CD14-positive monocyte (primary cell): ENCODE results near the gene UNK. TPM values are rescaled to one million over a fixed set of nuclear protein-coding genes. Genes with fewer than 3 reads are reported as not detected.

Experiments
- DNase-seq, 3 donors: peaks; one replicate each; pipeline ENCODE4 v3.0.0-alpha.2; 2011 to 2022
- H2AFZ ChIP-seq: 2 replicates; pipeline ENCODE4 v1.6.0; 2012; ENCODE audit warnings: mild to moderate bottlenecking, low read depth, low read length, inconsistent platforms; ENCODE audit not compliant: insufficient read depth, poor library complexity, severe bottlenecking
- H3K27ac ChIP-seq, 2 donors: 1 replicate in 1 of 2; 2 replicates in 1 of 2; pipeline ENCODE4 v1.5.1; 2012 to 2013; ENCODE audit warnings: low read length in 2 of 2, control low read depth in 1 of 2, inconsistent platforms in 1 of 2, low read depth in 1 of 2, mild to moderate bottlenecking in 1 of 2
- H3K27me3 ChIP-seq, 2 donors: one replicate each; pipeline versions ENCODE4 v1.6.0 to v1.6.1; 2011 to 2013; ENCODE audit warnings: low read length in 2 of 2; ENCODE audit not compliant: control insufficient read depth in 2 of 2, insufficient read depth in 2 of 2
- H3K36me3 ChIP-seq, 2 donors: replicated peaks in 1 of 2; 1 replicate in 1 of 2; 2 replicates in 1 of 2; pipeline versions ENCODE4 v1.5.1 to v1.6.1; 2012 to 2013; ENCODE audit warnings: low read length in 2 of 2, control low read depth in 1 of 2, inconsistent platforms in 1 of 2, mild to moderate bottlenecking in 1 of 2; ENCODE audit not compliant: insufficient read depth in 2 of 2, control insufficient read depth in 1 of 2
- H3K4me1 ChIP-seq, 2 donors: 1 replicate in 1 of 2; 2 replicates in 1 of 2; pipeline versions ENCODE4 v1.5.1 to v1.6.1; 2012 to 2013; ENCODE audit warnings: low read length in 2 of 2, control low read depth in 1 of 2, inconsistent platforms in 1 of 2, mild to moderate bottlenecking in 1 of 2, moderate library complexity in 1 of 2; ENCODE audit not compliant: insufficient read depth in 2 of 2, control insufficient read depth in 1 of 2
- H3K4me2 ChIP-seq: replicated peaks from 2 replicates; pipeline ENCODE3; 2012; ENCODE audit warnings: low read length, moderate library complexity, mild to moderate bottlenecking; ENCODE audit not compliant: poor library complexity, severe bottlenecking; ENCODE audit errors: extremely low read depth
- H3K4me3 ChIP-seq, 3 experiments: fragments of 200-600 bp in 1 of 3; sonication (generic) in 1 of 3; replicated peaks in 1 of 3; 1 replicate in 2 of 3; 2 replicates in 1 of 3; pipeline ENCODE4 v1.5.1; 2011 to 2013; ENCODE audit warnings: low read length in 3 of 3, mild to moderate bottlenecking in 3 of 3, control low read depth in 2 of 3, low read depth in 2 of 3, inconsistent platforms in 1 of 3, moderate library complexity in 1 of 3
- H3K79me2 ChIP-seq: 2 replicates; pipeline ENCODE4 v1.6.0; 2012; ENCODE audit warnings: mild to moderate bottlenecking, control low read depth, inconsistent platforms, low read length, moderate library complexity; ENCODE audit not compliant: insufficient read depth
- H3K9ac ChIP-seq: 2 replicates; pipeline ENCODE4 v1.6.0; 2017; ENCODE audit warnings: low read length, mild to moderate bottlenecking; ENCODE audit not compliant: insufficient read depth, poor library complexity, severe bottlenecking
- H3K9me3 ChIP-seq, 2 donors: replicated peaks in 1 of 2; 1 replicate in 1 of 2; 2 replicates in 1 of 2; pipeline versions ENCODE4 v1.5.1 to v1.6.1; 2012 to 2013; ENCODE audit warnings: low read length in 2 of 2, control low read depth in 1 of 2; ENCODE audit not compliant: control insufficient read depth in 1 of 2, insufficient read depth in 1 of 2
- H4K20me1 ChIP-seq: 2 replicates; pipeline ENCODE4 v1.6.0; 2012; ENCODE audit warnings: mild to moderate bottlenecking, low read length, control low read depth, moderate library complexity; ENCODE audit not compliant: insufficient read depth
- H3K27ac Mint-ChIP-seq, 7 donors: one replicate each; pipeline ENCODE4 v1.8.0; 2020; ENCODE audit warnings: mild to moderate bottlenecking in 7 of 7, mixed read lengths in 7 of 7, moderate library complexity in 6 of 7, inconsistent platforms in 2 of 7
- H3K27me3 Mint-ChIP-seq, 3 donors: one replicate each; pipeline ENCODE4 v1.8.0; 2021 to 2022; ENCODE audit warnings: low read depth in 3 of 3, mild to moderate bottlenecking in 3 of 3, mixed read lengths in 3 of 3, moderate library complexity in 3 of 3, inconsistent platforms in 1 of 3
- H3K36me3 Mint-ChIP-seq, 2 donors: one replicate each; pipeline ENCODE4 v1.8.0; 2020; ENCODE audit warnings: mixed read lengths in 2 of 2, inconsistent platforms in 1 of 2, mild to moderate bottlenecking in 1 of 2
- H3K4me1 Mint-ChIP-seq: one replicate; pipeline ENCODE4 v1.8.0; 2020; ENCODE audit warnings: mild to moderate bottlenecking, mixed read lengths
- H3K4me3 Mint-ChIP-seq, 2 donors: one replicate each; pipeline ENCODE4 v1.8.0; 2020; ENCODE audit warnings: mild to moderate bottlenecking in 2 of 2, mixed read lengths in 2 of 2, moderate library complexity in 1 of 2
- H3K9me3 Mint-ChIP-seq, 7 donors: one replicate each; pipeline ENCODE4 v1.8.0; 2020 to 2022; ENCODE audit warnings: mixed read lengths in 7 of 7, mild to moderate bottlenecking in 6 of 7, moderate library complexity in 6 of 7, inconsistent platforms in 2 of 7
- CTCF ChIP-seq: fragments of 200-600 bp; IDR thresholded peaks from one replicate; pipeline ENCODE4 v1.8.0; 2022; ENCODE audit warnings: antibody characterized with exemption, mild to moderate bottlenecking
- WGBS: methylation state at CpG from one replicate; pipeline ENCODE4 v1.1.5; 2013; ENCODE audit warnings: missing lambda C conversion rate; ENCODE audit not compliant: insufficient coverage; 5-methylcytosine and 5-hydroxymethylcytosine counted together
- intact Hi-C, 2 donors: fragments of 100-400 bp; cut with micrococcal nuclease; formaldehyde crosslinking; loops; one replicate each; pipeline versions ENCODE4 v1.15.0 to v1.15.1; 2023
- polyA plus RNA-seq, 3 donors: library from polyadenylated mRNA; depleted of rRNA in 1 of 3; unstranded in 2 of 3; stranded (reverse) in 1 of 3; fragments of 300-500 nt in 2 of 3; fragments of >200 nt in 1 of 3; fragmentation: Illumina TruSeq in 2 of 3; gene quantifications; 1 replicate in 2 of 3; 2 replicates in 1 of 3; pipeline ENCODE4 v1.2.3, GENCODE V29; 2012 to 2021

The UNK gene
- polyA plus RNA-seq, 3 donors: 6.3 to 12.9 (median 7.8) TPM

- peaks cover 2 to 6% of the 10 kb centered on the region in 2 donors for H3K36me3 Mint-ChIP-seq
- H3K4me1 ChIP-seq: peaks cover 21 to 23% of the 10 kb centered on the region in 2 donors
- no peaks in the 10 kb centered on the region for H3K9me3 ChIP-seq
- H3K36me3 ChIP-seq: no peaks in the 10 kb centered on the region
- H3K4me1 Mint-ChIP-seq: peaks cover 19% of the 10 kb centered on the region
- H3K4me2 ChIP-seq: no peak overlapping the region
- peaks cover 25 to 33% (median 26%) of the 10 kb centered on the region in 3 donors for H3K27me3 Mint-ChIP-seq
- H3K79me2 ChIP-seq: no peaks in the 10 kb centered on the region
- no peak overlapping the region for H3K27ac Mint-ChIP-seq
- no peak overlapping the region for H2AFZ ChIP-seq
- no peak overlapping the region for H3K4me3 ChIP-seq
- H3K9me3 Mint-ChIP-seq: peaks cover 0 to 6% (median 3%) of the 10 kb centered on the region in 7 donors
- TF ChIP-seq CTCF: no peak
- H4K20me1 ChIP-seq: no peaks in the 10 kb centered on the region
- H3K27ac ChIP-seq: no peak overlapping the region
- peaks cover 7 to 24% of the 10 kb centered on the region in 2 donors for H3K27me3 ChIP-seq
- no peak overlapping the region for H3K4me3 Mint-ChIP-seq
- no peak for DNase-seq
- intact Hi-C loops: no loop called here
- H3K9ac ChIP-seq: no peak overlapping the region
- WGBS: 67% methylated on average over 8 of the region's 13 CpGs
Measured at GRCh38 chr17:75872434-75873351, 88.1 kb downstream of the UNK start.

- Mint-ChIP-seq H3K27ac (no peak overlapping the region), H3K27me3 (peaks cover 28 to 38% (median 29%) of the 10 kb centered on the region in 3 donors), H3K4me1 (peaks cover 23% of the 10 kb centered on the region), H3K9me3 (peaks cover 0 to 10% (median 4%) of the 10 kb centered on the region in 7 donors), H3K4me3 (peak overlapping the region in 1 of 2 donors; percentile 15), H3K36me3 (peaks cover 2 to 6% of the 10 kb centered on the region in 2 donors)
- WGBS: 95% methylated on average over 6 of the region's 11 CpGs
- DNase-seq: no peak
- TF ChIP-seq CTCF: no peak
- Histone ChIP-seq H3K9ac (no peak overlapping the region), H2AFZ (no peak overlapping the region), H3K27ac (no peak overlapping the region), H3K4me1 (peaks cover 24 to 34% of the 10 kb centered on the region in 2 donors), H3K9me3 (no peaks in the 10 kb centered on the region), H4K20me1 (no peaks in the 10 kb centered on the region), H3K79me2 (no peaks in the 10 kb centered on the region), H3K36me3 (no peaks in the 10 kb centered on the region), H3K4me3 (no peak overlapping the region), H3K4me2 (no peak overlapping the region), H3K27me3 (peaks cover 9 to 27% of the 10 kb centered on the region in 2 donors)
- intact Hi-C loops: no loop called here
Measured at GRCh38 chr17:75873587-75874322, 89.1 kb downstream of the UNK start.
